SKM-1 (cell line): ENCODE data around the gene ZDHHC11.

ENCODE experiments used
- DNase-seq: peaks from one replicate; lab custom pipeline; 2025; ENCODE audit not compliant: unreplicated experiment; lab: John Stamatoyannopoulos, UW

The ZDHHC11 gene

GRCh38 chr5:850511-851006 lies at the start of gene ZDHHC11:
Gene ZDHHC11 (minus strand): TSS chr5:850986. CDS start chr5:850602, 384 bp downstream.
- no peak for DNase-seq

- no peak for DNase-seq
Observed at GRCh38 chr5:893711-894110, 42.9 kb upstream of the ZDHHC11 start.

- no peak for DNase-seq
Observed at GRCh38 chr5:893137-893506, 42.3 kb upstream of the ZDHHC11 start.

GRCh38 chr5:892394-893136 lies 41.8 kb upstream of the ZDHHC11 start, which contains the start of the genes BRD9 and TRIP13:
Gene BRD9 (minus strand): TSS chr5:892801. CDS start chr5:892657, 144 bp downstream.
Gene TRIP13 (plus strand): TSS chr5:892884. CDS start chr5:892999, 115 bp downstream.
- peak; percentile 39 for DNase-seq

GRCh38 chr5:891837-892393 lies 41.1 kb upstream of the ZDHHC11 start:
- DNase-seq: no peak

GRCh38 chr5:891117-891836 lies 40.5 kb upstream of the ZDHHC11 start:
- no peak for DNase-seq

GRCh38 chr5:889075-889710 lies 38.4 kb upstream of the ZDHHC11 start:
- DNase-seq: no peak

- no peak for DNase-seq
Observed at GRCh38 chr5:888638-889035, 37.9 kb upstream of the ZDHHC11 start.

GRCh38 chr5:887947-888637 lies 37.3 kb upstream of the ZDHHC11 start:
- no peak for DNase-seq

- DNase-seq: no peak
Observed at GRCh38 chr5:886716-887325, 36.0 kb upstream of the ZDHHC11 start.

GRCh38 chr5:886036-886435 lies 35.2 kb upstream of the ZDHHC11 start:
- DNase-seq: no peak

- DNase-seq: no peak
Observed at GRCh38 chr5:885529-885928, 34.7 kb upstream of the ZDHHC11 start.

GRCh38 chr5:885127-885442 lies 34.3 kb upstream of the ZDHHC11 start:
- DNase-seq: no peak

- DNase-seq: no peak
Observed at GRCh38 chr5:884345-885126, 33.8 kb upstream of the ZDHHC11 start.

- no peak for DNase-seq
Observed at GRCh38 chr5:883475-884181, 32.8 kb upstream of the ZDHHC11 start.

GRCh38 chr5:882253-883183 lies 31.7 kb upstream of the ZDHHC11 start:
- DNase-seq: no peak

- no peak for DNase-seq
Observed at GRCh38 chr5:881551-881935, 30.8 kb upstream of the ZDHHC11 start.
